Measurements from ENCODE around the gene GLRA3. TPM values are rescaled to one million over a fixed set of nuclear protein-coding genes. Genes with fewer than 3 reads are reported as not detected.

Gene GLRA3
- total and polyA plus RNA-seq, 11 donors = 0.02 TPM; not detected in 10

- H3K4me1 ChIP-seq = peaks cover 0 to 4% (median 0%) of the 10 kb centered on the region in 12 donors
- whole genome bisulfite sequencing, 4 donors = 61 to 69% (median 63%) methylated on average over 4 of the region's 4 CpGs
- no peaks in the 10 kb centered on the region for H3K9me3 ChIP-seq
- no peaks in the 10 kb centered on the region for H3K36me3 ChIP-seq
- no peaks in the 10 kb centered on the region for H3K27me3 ChIP-seq
- TF ChIP-seq, protein P1, sequence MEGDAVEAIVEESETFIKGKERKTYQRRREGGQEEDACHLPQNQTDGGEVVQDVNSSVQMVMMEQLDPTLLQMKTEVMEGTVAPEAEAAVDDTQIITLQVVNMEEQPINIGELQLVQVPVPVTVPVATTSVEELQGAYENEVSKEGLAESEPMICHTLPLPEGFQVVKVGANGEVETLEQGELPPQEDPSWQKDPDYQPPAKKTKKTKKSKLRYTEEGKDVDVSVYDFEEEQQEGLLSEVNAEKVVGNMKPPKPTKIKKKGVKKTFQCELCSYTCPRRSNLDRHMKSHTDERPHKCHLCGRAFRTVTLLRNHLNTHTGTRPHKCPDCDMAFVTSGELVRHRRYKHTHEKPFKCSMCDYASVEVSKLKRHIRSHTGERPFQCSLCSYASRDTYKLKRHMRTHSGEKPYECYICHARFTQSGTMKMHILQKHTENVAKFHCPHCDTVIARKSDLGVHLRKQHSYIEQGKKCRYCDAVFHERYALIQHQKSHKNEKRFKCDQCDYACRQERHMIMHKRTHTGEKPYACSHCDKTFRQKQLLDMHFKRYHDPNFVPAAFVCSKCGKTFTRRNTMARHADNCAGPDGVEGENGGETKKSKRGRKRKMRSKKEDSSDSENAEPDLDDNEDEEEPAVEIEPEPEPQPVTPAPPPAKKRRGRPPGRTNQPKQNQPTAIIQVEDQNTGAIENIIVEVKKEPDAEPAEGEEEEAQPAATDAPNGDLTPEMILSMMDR (IDR thresholded peaks at IDR 0.05) = no peak
- TF ChIP-seq POLR2A (IDR thresholded peaks at IDR 0.05) = no peak
- DNase-seq (no peak), ATAC-seq (no peak)
- H3K4me3 ChIP-seq = no peak overlapping the region
- no peak overlapping the region for H3K27ac ChIP-seq
- intact Hi-C loops (cut with DNase I) = no loop called here
Measured at GRCh38 chr4:174707051-174707676, 121.9 kb downstream of the GLRA3 start.

GRCh38 chr4:174702979-174703478, 126.0 kb downstream of the GLRA3 start:
- no peak for TF ChIP-seq POLR2A (IDR thresholded peaks at IDR 0.05)
- TF ChIP-seq, protein P1 (IDR thresholded peaks at IDR 0.05) = no peak
- DNase-seq = no peak
- intact Hi-C loops (cut with DNase I) = no loop called here
- WGBS, 4 donors = 73 to 81% (median 77%) methylated on average over 1 of the region's 1 CpG
- no peaks in the 10 kb centered on the region for H3K27me3 ChIP-seq
- H3K36me3 ChIP-seq = no peaks in the 10 kb centered on the region
- no peak overlapping the region for H3K27ac ChIP-seq
- ATAC-seq = no peak
- no peak overlapping the region for H3K4me3 ChIP-seq
- H3K9me3 ChIP-seq = peaks cover 0 to 5% (median 0%) of the 10 kb centered on the region in 12 donors
- H3K4me1 ChIP-seq = no peaks in the 10 kb centered on the region

- Histone ChIP-seq H3K27me3 (no peaks in the 10 kb centered on the region), H3K4me3 (no peak overlapping the region), H3K36me3 (no peaks in the 10 kb centered on the region), H3K4me1 (peaks cover 0 to 2% (median 0%) of the 10 kb centered on the region in 12 donors), H3K9me3 (peaks cover 0 to 5% (median 0%) of the 10 kb centered on the region in 12 donors), H3K27ac (no peak overlapping the region)
- intact Hi-C loops (cut with DNase I) = no loop called here
- no peak for DNase-seq
- no peak for ATAC-seq
- no peak for TF ChIP-seq POLR2A (IDR thresholded peaks at IDR 0.05)
- TF ChIP-seq, protein P1 (IDR thresholded peaks at IDR 0.05) = no peak
Measured at GRCh38 chr4:174699654-174700053, 129.4 kb downstream of the GLRA3 start.

DNA sequence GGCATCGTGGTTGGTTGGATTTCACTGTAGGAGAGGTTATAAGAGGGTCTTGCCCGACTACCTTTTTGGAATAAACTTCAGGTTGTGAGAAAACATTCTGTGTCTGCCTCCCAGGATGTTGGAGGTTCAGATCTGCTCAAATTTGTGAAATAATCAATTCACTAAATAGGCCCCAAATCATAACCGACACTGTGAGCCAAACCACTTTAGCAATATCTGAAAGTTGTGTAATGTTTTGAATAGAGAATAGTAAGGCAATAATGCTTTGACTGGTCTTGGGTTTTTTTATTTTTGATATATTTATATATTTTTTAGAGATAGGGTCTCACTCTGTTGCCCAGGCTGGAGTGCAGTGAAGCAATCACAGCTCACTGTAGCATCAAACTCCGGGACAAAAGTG, 131.2 kb downstream of the GLRA3 start:
- no peaks in the 10 kb centered on the region for H3K27me3 ChIP-seq
- WGBS, 4 donors = 58 to 64% (median 61%) methylated on average over 4 of the region's 4 CpGs
- H3K4me3 ChIP-seq = no peak overlapping the region
- TF ChIP-seq POLR2A (IDR thresholded peaks at IDR 0.05) = no peak
- TF ChIP-seq, protein P1 (IDR thresholded peaks at IDR 0.05) = no peak
- peak overlapping the region in 1 of 12 donors; percentile 47 for H3K27ac ChIP-seq
- ATAC-seq (no peak), DNase-seq (no peak)
- H3K36me3 ChIP-seq = no peaks in the 10 kb centered on the region
- H3K9me3 ChIP-seq = peaks cover 0 to 5% (median 0%) of the 10 kb centered on the region in 12 donors
- H3K4me1 ChIP-seq = peaks cover 0 to 2% (median 0%) of the 10 kb centered on the region in 12 donors
- intact Hi-C loops (cut with DNase I) = no loop called here
